NCI-H2171 treated with DMSO at 0.1 percent for 48 hours (cell line): ENCODE measurements around the gene FAM170A.

ENCODE experiments used
- DNase-seq: peaks from one replicate; lab custom pipeline; 2025; lab: John Stamatoyannopoulos, UW

FAM170A gene, protein sequence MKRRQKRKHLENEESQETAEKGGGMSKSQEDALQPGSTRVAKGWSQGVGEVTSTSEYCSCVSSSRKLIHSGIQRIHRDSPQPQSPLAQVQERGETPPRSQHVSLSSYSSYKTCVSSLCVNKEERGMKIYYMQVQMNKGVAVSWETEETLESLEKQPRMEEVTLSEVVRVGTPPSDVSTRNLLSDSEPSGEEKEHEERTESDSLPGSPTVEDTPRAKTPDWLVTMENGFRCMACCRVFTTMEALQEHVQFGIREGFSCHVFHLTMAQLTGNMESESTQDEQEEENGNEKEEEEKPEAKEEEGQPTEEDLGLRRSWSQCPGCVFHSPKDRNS

GRCh38 chr5:119629339-119629738, at the start of gene FAM170A:
Gene FAM170A, plus strand, starts transcription at chr5:119629558. Its CDS starts 211 bp downstream, at chr5:119629769.
- DNase-seq: no peak

- DNase-seq: no peak
Measured at GRCh38 chr5:119582987-119583386, 46.4 kb upstream of the FAM170A start.

GRCh38 chr5:119583684-119584083, 45.7 kb upstream of the FAM170A start:
- DNase-seq: no peak

DNA sequence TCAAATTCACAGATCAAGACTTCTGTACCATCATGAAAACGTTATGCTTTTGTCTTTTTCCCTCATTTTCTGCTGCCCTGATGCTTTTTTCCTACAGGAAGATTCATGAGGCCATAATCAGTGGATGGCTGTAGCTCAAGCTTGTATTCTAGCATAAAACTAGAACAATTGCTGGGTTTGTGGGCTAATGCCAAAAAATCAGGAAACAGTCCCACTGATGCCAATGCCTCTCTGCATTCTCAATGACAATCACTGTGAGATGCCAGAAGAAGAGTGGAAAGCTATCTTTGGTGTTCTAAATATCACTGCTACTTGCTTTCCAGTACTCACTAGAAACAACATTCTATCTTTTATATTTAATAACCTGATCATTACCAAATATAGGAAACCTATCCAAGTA, 33.3 kb upstream of the FAM170A start:
- DNase-seq: no peak

GRCh38 chr5:119597728-119598298, 31.5 kb upstream of the FAM170A start:
- no peak for DNase-seq

DNA sequence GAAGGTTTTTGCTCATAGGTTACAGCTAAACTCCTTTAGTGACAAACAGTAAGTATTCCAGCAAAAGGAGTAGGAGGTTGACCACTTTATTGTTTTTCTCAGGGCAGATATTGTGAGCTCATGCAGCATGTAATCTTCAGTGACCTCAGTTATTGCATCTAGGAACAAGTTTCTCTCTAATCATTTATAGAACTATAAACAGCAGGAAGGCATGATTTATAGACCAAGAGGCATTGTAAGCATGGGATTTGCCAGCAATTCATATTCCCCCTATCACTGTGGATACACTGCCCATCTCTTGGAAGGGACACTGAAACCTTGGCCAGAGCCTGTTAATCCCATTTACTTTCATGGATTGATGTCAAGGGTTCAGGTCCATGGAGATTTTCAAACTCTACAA, 15.4 kb upstream of the FAM170A start:
- no peak for DNase-seq

DNA sequence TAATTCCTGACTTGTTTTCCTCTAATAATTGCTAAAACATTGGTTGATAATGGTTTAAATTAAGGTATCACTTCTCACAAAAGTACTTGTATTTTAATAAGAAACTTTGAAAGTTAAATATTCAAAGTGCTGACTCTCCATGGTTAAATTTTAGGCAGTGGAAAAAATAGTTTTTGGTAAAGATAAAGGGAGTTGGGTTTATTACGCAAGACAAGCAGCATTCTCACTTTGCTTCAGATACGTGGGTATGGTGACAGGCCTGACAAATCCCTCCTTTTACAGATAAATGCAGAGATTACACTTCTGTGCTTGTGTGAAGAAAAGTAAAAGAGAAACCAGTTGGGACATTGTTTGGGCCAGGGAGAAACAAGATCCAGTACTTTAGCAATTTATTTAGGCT, 14.5 kb upstream of the FAM170A start:
- no peak for DNase-seq

DNA sequence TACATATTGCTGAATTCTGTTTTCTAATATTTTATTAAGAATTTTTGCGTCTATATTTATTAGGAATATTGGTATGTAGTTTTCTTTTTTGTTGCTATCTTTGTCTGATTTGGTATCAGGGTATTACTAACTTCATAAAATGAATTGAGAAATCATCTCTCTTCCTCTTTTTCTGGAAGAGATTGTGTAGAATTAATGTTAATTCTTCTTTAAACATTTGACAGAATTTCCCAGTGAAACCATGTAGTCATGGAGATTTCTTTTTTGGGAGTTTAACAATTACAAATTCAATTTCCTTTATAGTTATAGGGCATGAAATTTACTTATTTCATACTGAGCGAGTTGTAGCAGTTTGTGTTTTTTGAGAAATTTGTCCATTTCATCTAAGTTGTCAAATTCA, 3.3 kb upstream of the FAM170A start:
- DNase-seq: no peak

GRCh38 chr5:119630752-119631440, 1.5 kb downstream of the FAM170A start:
- peak; percentile 4 for DNase-seq

DNA sequence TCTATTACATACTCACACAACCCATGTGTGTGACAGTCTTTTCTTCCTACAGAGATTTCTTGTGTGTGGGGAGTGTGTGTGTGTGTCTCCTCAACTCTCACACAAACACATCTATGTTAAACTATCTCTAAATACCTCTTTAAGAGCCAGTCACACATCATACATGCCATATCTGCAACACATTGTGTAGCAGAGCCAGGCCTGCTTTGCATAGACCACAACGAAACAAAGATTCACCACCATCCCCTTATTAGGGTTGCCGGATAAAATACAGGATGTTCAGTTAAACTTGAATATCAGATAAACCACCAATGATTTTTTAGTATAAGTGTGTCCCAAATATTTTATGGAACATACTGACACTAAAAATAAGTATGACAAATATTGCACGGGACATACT, 2.3 kb downstream of the FAM170A start:
- no peak for DNase-seq

GRCh38 chr5:119651486-119651885, 22.1 kb downstream of the FAM170A start:
- DNase-seq: no peak

- DNase-seq: no peak
Measured at GRCh38 chr5:119655061-119655460, 25.7 kb downstream of the FAM170A start.

DNA sequence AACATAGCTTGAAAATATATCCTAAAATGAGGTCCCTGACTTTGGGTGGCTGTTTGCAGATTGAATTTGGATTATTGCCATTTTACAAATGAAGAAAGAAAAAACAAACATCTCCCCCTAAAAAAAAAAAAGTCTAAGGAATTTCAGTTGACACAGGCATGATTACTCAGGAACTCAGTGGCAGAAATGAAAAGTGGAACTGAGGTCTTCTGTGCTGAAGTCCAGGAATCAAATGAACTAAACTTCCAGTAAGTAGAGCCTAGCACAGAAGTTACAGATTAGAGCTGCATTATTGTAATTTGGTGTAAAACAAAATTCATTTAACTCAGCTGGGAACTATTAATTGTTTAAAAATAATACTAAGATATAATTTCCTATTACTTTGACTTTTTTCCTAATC, 26.7 kb downstream of the FAM170A start:
- no peak for DNase-seq

- DNase-seq: no peak
Measured at GRCh38 chr5:119666542-119666941, 37.2 kb downstream of the FAM170A start.

DNA sequence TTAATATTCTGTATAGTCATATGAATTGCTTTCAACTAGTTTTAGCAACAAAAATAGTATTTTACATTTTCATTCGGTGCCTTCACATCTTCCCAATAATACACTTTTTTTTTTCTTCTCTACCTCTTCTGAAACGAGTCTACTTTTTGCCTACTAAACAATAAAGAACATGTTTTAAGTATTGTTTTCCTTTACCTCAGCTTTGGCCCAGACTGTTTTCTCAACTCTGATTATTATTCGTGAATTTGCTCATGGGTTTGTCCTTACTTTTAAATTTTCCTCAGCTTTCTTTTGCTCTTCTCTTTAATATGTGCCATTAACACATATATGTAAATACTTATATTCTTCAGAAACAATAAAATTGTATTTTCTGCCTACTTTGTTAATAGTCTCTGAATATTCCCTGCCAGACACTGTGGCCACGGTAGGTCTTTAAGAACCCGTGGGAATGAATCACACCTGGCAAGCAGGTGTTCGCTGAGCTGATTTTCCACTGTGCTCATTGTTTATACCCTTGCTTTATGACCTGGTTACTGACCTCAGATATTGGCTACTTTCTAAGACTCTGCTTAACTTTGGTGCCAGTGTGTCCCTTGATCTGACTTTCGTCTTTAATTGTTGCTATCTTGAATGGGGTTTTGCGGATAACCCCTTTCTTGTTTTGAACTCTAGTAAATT, 49.1 kb downstream of the FAM170A start:
- DNase-seq: no peak

DNA sequence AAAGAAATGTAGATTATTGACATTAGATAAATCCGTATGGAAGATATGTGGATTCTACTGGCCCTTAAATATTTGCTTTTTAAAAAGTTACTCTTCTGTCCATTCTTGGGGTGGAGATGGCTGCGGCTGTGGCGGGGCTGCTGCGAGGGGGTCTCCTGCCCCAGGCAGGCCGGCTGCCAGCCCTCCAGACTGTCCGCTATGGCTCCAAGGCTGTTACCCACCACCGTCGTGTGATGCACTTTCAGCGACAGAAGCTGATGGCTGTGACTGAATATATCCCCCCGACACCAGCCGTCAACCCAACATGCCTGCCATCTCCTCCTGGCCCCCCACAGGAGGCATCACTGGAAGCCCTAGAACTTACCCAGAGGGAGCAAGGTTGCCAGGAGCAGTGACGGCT, 50.7 kb downstream of the FAM170A start:
- no peak for DNase-seq

GRCh38 chr5:119681734-119682133, 52.4 kb downstream of the FAM170A start:
- no peak for DNase-seq

DNA sequence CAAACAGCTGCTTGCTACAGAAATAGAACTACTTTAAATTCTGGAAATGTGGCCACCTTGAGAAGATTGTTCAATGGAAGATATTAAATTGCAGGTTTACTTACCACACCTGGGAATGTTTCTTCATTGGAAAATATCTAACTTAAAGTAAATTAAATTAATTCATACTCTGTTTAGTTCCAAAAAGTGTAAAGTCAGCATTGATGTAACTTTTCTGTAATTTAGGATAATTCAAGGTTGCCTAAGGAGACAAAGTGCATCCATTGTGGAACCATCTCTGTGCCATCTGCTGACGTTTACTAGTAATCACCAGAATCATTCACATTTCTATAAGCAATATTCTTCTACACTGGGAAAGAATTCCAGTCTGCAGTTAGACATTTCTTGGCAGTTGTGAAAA, 53.0 kb downstream of the FAM170A start:
- DNase-seq: no peak
